Lower lobe of right lung (tissue), 2 donors: ENCODE data around the gene LBX2. TPM values are rescaled to one million over a fixed set of nuclear protein-coding genes. Genes with fewer than 3 reads are reported as not detected.
"Not testable (repeated sequence)": the region's sequence is repeated elsewhere in the genome, so short reads cannot be mapped to it uniquely, and the experiment has no call there.

Experiments
- ATAC-seq, 2 donors: fragments of 200-7000 bp; cut with Tn5 transposase; one replicate each; pipeline ENCODE4 v1.9.1; 2020 to 2022; ENCODE audit warnings: mild to moderate bottlenecking in 2 of 2, moderate library complexity in 2 of 2
- DNase-seq: peaks from one replicate; pipeline ENCODE4 v3.0.0-alpha.2; 2020
- H3K27ac ChIP-seq: fragments of 200-600 bp; one replicate; pipeline ENCODE4 v1.8.0; 2022
- H3K27me3 ChIP-seq: fragments of 200-600 bp; one replicate; pipeline ENCODE4 v1.8.0; 2022; ENCODE audit warnings: low read depth
- H3K36me3 ChIP-seq: fragments of 200-600 bp; one replicate; pipeline ENCODE4 v1.8.0; 2022; ENCODE audit warnings: mild to moderate bottlenecking
- H3K4me1 ChIP-seq: fragments of 200-600 bp; one replicate; pipeline ENCODE4 v1.8.0; 2022
- H3K4me3 ChIP-seq: fragments of 200-600 bp; one replicate; pipeline ENCODE4 v1.8.0; 2022; ENCODE audit warnings: mild to moderate bottlenecking
- H3K9me3 ChIP-seq: fragments of 200-600 bp; one replicate; pipeline ENCODE4 v1.8.0; 2022
- intact Hi-C: fragments of 100-400 bp; cut with DNase I; formaldehyde crosslinking; loops from one replicate; pipeline ENCODE4 v1.11.0; 2022
- total RNA-seq: library from RNA; stranded (reverse); fragmentation: NEBNext Ultra II Directional; extraction: Animal tissue kit (Norgen Biotek cat#: 25700); gene quantifications from one replicate; pipeline ENCODE4 v1.2.1, GENCODE V29; 2021
- TF ChIP-seq, protein P1 (sequence below): fragments of 200-600 bp; IDR thresholded peaks from one replicate; pipeline ENCODE4 v1.8.0; 2022; ENCODE audit warnings: antibody characterized with exemption, mild to moderate bottlenecking
- donor health status: DM: no; HTN: yes; CAD: no; lungs with severe emphysema.

LBX2 gene
- total RNA-seq, 1 donor from 2014 or later: 1.5 TPM

DNA sequence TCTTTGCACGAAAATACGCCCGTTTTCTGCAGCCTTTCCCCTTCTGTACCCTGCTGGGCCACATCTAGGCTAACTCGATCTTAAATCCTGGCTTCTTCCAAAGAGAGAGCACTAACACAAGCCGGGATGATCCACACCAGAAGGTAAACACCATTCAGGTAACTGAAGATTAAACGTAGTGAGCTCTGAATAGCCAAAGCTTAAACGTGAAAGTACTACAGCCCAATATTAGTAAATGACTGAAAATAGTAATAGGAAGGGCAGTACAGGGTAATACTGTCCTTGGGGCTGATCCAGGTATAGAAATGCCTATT lies 26.5 kb downstream of the LBX2 start:
- DNase-seq (no peak), ATAC-seq (peak in 1 of 2 donors; percentile 3)
- intact Hi-C loops: no loop called here
- Histone ChIP-seq H3K4me1 (peaks cover 29% of the 10 kb centered on the region), H3K27ac (peak overlapping the region; percentile 88), H3K9me3 (no peaks in the 10 kb centered on the region), H3K27me3 (no peaks in the 10 kb centered on the region), H3K36me3 (peaks cover 30% of the 10 kb centered on the region), H3K4me3 (peak overlapping the region; percentile 81)
- TF ChIP-seq, protein P1, sequence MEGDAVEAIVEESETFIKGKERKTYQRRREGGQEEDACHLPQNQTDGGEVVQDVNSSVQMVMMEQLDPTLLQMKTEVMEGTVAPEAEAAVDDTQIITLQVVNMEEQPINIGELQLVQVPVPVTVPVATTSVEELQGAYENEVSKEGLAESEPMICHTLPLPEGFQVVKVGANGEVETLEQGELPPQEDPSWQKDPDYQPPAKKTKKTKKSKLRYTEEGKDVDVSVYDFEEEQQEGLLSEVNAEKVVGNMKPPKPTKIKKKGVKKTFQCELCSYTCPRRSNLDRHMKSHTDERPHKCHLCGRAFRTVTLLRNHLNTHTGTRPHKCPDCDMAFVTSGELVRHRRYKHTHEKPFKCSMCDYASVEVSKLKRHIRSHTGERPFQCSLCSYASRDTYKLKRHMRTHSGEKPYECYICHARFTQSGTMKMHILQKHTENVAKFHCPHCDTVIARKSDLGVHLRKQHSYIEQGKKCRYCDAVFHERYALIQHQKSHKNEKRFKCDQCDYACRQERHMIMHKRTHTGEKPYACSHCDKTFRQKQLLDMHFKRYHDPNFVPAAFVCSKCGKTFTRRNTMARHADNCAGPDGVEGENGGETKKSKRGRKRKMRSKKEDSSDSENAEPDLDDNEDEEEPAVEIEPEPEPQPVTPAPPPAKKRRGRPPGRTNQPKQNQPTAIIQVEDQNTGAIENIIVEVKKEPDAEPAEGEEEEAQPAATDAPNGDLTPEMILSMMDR: no peak

DNA sequence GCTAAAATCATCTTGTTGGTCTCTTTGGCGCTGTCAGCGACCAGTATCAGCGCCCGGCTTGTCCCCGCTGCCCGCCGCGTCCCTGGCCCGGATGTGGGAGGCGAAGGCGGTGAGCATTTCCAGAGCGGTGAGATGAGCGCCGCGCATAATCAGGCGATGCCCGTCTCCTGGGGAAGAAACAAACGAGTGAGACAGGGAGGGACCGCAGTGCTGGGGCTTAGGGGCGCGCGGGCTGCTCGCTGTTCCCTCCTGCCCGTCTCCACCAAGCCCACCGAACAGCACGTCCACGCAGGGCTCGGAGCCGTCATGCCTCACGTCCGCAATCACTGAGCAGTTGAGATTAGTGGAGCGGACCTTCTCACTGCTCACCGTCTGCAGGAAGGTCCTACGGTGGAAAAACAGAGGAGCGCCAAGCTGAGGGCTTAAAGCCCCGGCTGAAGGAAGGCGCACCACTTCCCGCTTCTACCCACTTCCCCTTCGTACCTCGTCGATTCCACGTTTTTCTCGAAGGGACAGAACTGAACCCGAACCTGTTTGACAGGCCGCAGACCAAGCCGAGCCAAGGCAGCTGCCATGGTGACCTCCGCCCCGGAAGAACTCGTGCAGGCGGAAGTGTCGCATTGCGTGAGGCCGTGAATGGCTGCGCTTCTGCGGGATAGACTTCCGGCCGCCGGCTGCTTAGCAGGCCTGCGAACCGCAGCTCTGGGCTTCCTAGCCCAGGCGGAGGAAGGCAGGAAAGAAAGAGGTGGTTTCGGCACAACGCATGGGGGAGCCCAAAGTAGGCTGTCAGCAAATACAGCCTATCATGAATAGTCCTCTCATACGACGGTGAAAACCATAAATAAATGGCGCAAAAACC lies 27.1 kb downstream of the LBX2 start, which contains the start of gene MRPL53:
MRPL53 (minus strand) TSS at position 595 of the 859 bp plus-strand sequence; CDS start at position 575, 20 bp downstream.
- TF ChIP-seq, protein P1: no peak
- intact Hi-C loops: no loop called here
- Histone ChIP-seq H3K27ac (peak within 1 kb of the TSS; percentile 88), H3K4me3 (peak within 1 kb of the TSS; percentile 81), H3K36me3 (peaks cover 24% of the 10 kb centered on the region), H3K9me3 (no peaks in the 10 kb centered on the region), H3K4me1 (peaks cover 27% of the 10 kb centered on the region), H3K27me3 (no peaks in the 10 kb centered on the region)
- ATAC-seq: peak; percentile 96 to 98
- peak; percentile 95 for DNase-seq

DNA sequence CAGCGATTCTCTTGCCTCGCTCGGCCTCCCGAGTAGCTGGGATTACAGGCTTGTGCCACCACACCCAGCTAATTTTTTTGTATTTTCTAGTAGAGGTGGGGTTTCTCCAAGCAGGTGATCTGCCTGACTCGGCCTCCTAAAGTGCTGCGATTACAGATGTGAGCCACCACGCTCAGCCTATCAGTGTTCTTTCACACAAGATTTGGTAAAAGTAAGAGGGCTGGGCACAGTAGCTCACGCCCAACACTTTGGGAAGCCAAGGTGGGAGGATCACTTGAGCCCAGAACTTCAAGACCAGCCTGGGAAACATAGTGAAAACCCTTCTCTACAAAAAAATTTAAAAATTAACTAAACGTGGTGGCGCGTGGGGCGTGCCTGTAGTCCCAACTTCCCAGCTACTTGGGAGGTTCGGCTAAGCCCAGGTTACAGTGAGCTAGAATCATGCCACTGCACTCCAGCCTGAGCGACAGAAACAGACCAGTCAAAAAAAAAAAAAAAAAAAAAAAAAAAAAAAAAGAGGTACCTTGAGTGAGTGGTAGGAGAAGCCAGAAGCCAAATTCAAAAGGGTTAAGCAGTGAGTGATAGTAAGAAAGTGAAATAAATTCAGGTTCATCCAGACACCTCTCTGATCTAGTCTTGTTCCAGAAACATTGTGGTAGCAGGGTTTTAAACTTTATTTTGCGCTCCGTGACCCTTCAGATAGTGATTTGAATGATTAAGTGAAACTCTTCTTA lies 27.9 kb downstream of the LBX2 start:
- intact Hi-C loops: no loop called here

DNA sequence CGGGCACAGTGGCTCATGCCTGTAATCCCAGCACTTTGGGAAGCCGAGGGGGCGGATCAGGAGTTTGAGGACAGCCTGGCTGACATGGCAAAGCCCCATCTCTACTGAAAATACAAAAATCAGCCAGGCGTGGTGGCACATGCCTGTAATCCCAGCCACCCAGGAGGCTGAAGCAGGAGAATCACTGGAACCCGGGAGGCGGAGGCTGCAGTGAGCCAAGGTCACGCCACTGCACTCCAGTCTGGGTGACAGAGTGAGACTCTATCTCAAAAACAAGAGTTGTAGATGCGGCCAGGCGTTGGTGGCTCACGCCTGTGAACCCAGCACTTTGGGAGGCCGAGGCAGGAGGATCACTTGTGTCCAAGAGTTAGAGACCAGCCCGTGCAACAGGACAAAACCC lies 28.7 kb downstream of the LBX2 start:
- ATAC-seq, DNase-seq: not testable (repeated sequence)

More for the DNA sequence above, 27.9 kb downstream of the LBX2 start:
- Histone ChIP-seq H3K27me3 (no peaks in the 10 kb centered on the region), H3K4me3 (peak overlapping the region; percentile 81), H3K4me1 (peaks cover 19% of the 10 kb centered on the region), H3K27ac (peak overlapping the region; percentile 88), H3K9me3 (no peaks in the 10 kb centered on the region), H3K36me3 (peaks cover 22% of the 10 kb centered on the region)
- DNase-seq (no peak), ATAC-seq (no peak)
- TF ChIP-seq, protein P1: no peak

DNA sequence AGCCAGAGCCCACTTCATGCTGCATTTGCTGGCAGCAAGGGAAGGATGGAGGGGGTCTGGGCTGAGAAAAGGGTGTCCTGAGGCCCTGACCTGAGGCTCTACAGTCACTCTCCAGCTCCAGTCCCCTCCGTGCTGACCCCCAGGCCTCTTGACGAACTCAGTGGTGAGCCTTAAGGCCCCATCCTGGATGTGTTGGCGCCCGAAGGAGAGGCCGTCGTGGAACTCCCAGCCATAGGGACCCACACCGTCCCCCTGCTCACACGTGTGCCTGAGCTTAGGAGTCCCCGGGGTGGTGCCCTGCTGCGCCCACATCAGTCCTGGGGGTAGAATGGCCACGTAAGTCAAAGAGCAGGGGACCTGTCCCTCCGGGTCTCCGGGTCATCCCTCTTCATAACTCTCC lies 35.0 kb downstream of the LBX2 start:
- ATAC-seq (peak; percentile 7 to 9), DNase-seq (no peak)
- Histone ChIP-seq H3K9me3 (no peaks in the 10 kb centered on the region), H3K36me3 (peaks cover 24% of the 10 kb centered on the region), H3K4me3 (peak overlapping the region; percentile 97), H3K4me1 (peaks cover 25% of the 10 kb centered on the region), H3K27me3 (no peaks in the 10 kb centered on the region), H3K27ac (peak overlapping the region; percentile 92)
- TF ChIP-seq, protein P1: no peak
- intact Hi-C loops: no loop called here

More for the DNA sequence above, 28.7 kb downstream of the LBX2 start:
- H3K36me3 ChIP-seq: peaks cover 18% of the 10 kb centered on the region
- H3K9me3 ChIP-seq, intact Hi-C loops, H3K4me3 ChIP-seq, H3K27me3 ChIP-seq, H3K27ac ChIP-seq: not testable (repeated sequence)
- H3K4me1 ChIP-seq: peaks cover 25% of the 10 kb centered on the region

DNA sequence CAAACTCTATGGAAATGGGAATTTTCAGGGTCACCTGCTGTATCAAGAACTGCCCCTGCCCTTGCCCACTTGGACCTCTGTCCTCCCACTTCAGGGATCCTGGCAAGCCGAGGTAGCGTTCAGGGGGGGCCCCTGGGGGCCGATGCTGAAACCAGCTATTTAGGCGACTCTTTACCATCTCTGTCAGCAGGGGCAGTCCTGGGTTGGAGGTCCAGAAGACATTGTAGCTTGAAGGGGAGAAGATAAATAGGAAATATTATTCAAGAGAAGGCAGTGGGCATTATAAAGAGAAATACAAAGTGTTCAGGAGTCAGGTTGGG lies 36.7 kb downstream of the LBX2 start:
- Histone ChIP-seq H3K9me3 (no peaks in the 10 kb centered on the region), H3K36me3 (peaks cover 24% of the 10 kb centered on the region), H3K4me3 (no peak overlapping the region), H3K4me1 (peaks cover 33% of the 10 kb centered on the region), H3K27ac (no peak overlapping the region), H3K27me3 (no peaks in the 10 kb centered on the region)
- TF ChIP-seq, protein P1: no peak
- intact Hi-C loops: no loop called here
- DNase-seq (no peak), ATAC-seq (no peak)
